NCI-H2081 (cell line): ENCODE results near the gene SLC35C1.

Experiments
- DNase-seq, 2 experiments: peaks; one replicate each; lab custom pipeline; 2025; lab: John Stamatoyannopoulos, UW

Gene SLC35C1

DNA sequence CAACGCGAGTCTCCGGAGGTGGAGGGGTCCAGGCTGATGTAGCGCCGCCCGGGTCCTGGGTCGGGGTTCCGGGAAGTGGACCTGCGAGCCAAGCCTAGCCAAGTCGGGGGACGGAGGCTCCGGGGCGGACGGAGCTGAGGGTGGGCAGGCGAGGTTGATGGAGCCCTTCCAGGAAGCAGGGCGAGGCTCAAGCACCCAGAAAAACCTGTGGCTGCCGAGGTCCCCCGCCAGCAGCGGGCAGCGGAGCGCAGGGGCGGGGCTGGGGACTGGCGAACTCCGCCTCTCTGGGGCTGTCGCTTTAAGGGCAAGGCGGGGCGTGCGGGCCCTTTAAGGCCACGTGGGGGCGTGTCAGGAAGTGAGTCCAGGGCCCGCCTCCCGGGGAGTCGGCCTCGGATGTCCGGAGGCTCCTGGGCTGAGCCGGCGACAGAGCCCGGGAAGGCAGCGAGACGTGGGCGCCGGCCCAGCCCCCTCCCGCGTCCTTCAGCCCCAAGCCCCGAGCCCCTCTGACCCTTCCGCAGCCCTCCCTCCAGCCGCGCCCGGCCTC lies at the start of gene SLC35C1:
Gene SLC35C1 (plus strand): TSS at position 389 of the 544 bp plus-strand sequence. CDS start 653 bp downstream, outside the sequence.
- peak; percentile 94 to 97 for DNase-seq

DNA sequence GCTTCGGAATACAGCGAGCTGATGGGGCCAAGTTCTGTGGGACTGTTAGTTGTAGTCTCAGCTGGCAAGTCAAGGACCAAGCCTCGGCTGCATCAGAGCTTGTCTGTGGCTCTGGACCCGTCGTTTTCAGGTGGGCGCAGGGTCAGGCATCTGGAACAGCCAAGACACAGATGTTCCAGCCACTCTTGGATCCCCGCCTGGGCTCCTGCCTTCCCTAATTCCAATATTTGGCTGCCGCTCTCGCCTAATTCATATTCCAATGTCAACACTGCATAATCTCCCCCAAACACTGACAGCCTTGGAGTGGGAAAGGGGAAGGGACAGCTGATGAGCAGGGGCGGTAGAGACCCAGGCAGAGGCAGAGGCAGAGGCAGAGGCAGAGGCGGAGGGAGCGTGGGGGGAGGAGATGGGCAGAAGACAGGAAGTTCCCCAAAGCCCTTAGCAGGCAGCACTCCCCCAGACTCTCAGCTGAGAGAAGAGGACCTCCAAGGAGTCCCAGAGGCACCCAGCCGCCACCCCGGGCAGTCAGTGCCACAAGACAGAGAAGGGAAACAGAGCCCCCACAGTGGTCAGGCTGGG lies 49.6 kb upstream of the SLC35C1 start:
- DNase-seq: no peak

DNA sequence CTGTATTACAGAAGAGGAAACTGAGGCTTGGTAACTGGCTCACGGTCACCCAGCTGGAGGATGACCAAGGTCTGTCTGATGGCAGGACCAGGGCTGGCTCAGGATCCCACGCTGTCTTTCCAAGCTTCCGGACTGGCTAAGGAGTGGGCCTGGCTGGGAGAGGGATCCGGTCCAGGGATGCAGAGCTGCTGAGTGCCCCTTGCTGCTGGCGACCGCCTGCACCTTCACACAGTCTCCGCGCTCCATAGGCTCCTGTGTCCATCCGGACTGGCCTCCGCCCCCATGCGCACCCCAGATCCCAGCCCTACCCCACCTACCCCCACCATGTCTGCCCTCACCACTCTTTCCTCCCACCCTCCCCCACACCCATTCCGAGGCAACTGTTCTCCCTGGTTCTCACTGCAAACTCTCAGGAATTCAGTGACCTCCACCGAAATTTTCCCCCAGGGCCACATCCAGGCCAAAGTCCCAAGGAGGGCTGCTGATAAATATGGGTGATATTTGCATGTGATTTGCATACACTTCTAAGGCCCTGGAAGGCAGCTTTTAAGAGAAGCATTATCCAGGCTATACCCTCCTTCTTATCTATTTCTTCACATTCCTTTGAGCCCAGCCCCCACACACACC lies 48.5 kb upstream of the SLC35C1 start:
- DNase-seq: no peak

DNA sequence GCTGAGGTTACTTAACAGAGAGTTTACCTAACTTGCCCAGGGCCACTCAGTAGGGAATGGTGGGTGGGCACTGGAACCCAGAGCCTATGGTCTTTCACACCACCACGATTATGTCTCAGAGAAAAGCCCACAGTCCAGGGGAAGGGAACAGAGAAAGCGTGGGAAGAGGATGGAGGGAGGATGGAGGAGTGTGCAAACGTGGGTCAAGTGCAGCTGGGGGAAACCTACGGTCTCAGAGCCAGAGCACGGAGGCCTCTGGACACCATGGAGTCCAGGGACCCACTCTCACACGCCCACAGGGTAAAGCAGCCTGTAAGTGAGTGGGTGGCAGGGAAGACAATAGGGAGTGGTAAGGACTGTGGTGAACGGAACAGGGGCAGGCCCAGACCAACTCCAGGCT lies 47.3 kb upstream of the SLC35C1 start:
- no peak for DNase-seq

DNA sequence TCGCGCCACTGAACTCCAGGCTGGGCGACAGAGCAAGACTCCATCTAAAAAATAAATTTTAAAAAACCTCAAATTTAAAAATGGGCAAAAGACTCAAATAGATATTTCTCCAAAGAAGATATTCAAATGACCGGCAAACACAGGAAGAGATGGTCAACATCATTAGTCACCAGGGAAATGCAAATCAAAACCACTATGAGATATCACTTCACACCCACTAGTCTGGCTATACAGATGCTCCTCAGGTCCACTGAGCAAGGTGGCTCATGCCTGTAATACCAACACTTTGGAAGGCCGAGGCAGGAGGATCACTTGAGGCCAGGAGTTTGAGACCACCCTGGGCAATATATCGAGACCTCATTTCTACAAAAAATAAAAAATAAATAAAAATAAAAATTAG lies 43.3 kb upstream of the SLC35C1 start:
- DNase-seq: no peak

DNA sequence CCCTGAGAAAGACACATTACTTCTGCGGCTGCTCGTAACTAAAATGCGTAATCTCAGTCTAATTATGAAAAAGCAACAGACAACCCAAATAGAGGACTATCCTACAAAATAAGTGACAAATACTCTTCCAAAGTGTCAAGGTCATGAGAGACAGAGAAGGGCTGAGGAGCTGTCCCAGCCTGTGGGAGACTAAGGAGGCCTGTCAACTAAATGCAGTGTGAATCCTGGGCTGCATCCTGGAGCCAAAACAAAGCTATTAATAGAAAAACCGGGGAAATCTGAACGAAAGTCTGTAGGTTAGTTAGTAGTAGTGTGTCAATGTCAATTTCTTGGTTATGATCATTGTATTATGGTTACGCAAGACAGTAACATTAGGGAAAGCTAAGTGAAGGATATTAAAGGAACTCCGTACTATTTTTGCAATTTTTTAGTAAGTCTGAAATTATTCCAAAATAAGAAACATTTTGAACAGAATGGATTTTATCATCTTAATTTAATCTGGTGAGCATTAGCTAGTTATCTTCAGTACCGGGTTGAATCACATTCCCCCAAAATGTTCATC lies 39.8 kb upstream of the SLC35C1 start:
- DNase-seq: no peak

DNA sequence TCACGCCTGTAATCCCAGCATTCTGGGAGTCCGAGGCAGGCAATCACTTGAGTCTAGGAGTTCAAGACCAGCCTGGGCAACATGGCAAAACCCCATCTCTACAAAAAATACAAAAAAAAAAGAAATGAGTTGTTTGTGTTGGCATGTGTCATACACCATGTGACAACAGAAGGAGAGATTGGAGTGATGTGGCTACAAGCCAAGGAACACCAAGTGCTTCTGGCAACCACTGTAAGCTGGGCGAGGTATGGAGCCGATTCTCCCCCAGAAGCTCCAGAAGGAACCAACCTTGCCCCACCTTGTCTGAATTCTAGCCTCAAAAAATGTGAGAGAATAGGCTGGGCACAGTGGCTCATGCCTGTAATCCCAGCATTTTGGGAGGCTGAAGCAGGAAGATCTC lies 39.1 kb upstream of the SLC35C1 start:
- DNase-seq: no peak

DNA sequence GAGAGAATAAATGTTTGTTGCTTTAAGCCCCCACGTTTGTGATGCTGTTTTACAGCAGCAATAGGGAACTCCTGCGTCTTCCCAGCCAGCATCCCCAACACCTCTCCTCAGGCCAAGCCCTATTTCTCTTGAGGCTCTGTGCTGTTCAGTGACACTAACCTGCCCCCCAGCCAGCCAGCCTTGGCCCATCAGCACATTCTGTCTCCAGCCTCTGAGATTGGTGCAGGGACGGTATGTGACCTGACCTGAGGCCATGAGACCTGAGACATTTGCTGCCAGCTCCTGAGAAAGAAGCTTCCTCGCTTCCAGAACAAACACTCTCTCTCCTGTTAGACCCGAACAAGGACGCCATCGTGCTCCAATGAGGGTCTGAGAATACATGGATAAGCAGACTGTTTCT lies 38.5 kb upstream of the SLC35C1 start:
- no peak for DNase-seq

DNA sequence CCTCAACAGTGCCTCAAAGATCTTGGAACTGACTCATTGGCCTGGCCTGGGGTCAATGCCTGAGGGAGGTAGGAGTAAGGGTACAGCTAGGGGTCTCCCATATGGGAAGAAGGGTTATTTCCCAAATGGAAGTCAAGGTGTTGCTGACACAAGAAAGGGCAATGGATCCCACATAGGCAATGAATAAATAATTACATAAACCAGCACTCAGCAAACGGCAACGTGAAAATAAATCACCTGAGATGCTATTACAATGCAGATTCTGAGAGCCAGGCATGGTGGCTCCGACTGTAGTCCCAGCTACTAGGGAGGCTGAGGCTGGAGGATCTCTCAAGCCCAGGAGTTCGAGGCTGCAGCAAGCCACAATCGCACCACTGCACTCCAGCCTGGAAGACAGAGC lies 36.5 kb upstream of the SLC35C1 start:
- no peak for DNase-seq

DNA sequence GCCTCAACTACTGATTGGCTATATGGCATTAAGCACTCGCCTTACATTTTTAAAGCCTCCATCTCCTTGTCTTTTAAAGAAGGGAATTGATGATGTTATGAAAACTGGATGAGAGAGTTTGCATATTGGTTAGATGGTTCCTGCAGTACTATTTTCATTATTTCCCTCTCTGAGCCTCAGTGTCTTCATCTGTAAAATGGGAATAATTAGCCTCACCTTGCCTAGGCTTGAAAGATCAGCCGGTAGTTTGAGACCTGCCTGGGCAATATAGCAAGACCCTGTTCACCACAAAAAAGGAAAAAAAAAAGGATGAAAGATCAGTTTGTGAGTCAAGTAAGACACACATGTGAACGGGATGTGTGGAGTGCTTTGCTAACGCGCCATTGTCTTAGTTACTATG lies 35.0 kb upstream of the SLC35C1 start:
- no peak for DNase-seq

DNA sequence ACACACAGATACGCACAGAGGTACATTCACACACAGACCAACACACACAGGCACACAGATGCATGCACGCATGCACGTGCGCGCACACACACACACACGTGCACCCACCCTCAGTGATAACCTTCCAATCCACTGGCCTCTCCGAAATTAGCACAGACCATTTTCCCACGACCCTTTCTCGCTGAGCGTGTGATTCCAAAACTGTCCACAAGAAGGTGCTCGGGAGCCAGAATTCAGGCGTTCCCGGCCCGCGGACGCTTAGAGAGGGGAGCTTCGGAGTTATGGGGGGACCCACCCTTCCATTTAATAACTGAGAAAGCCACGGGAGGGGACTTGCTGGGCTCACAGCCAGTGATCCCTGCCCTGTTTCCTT lies 33.8 kb upstream of the SLC35C1 start:
- peak; percentile 58 to 59 for DNase-seq

DNA sequence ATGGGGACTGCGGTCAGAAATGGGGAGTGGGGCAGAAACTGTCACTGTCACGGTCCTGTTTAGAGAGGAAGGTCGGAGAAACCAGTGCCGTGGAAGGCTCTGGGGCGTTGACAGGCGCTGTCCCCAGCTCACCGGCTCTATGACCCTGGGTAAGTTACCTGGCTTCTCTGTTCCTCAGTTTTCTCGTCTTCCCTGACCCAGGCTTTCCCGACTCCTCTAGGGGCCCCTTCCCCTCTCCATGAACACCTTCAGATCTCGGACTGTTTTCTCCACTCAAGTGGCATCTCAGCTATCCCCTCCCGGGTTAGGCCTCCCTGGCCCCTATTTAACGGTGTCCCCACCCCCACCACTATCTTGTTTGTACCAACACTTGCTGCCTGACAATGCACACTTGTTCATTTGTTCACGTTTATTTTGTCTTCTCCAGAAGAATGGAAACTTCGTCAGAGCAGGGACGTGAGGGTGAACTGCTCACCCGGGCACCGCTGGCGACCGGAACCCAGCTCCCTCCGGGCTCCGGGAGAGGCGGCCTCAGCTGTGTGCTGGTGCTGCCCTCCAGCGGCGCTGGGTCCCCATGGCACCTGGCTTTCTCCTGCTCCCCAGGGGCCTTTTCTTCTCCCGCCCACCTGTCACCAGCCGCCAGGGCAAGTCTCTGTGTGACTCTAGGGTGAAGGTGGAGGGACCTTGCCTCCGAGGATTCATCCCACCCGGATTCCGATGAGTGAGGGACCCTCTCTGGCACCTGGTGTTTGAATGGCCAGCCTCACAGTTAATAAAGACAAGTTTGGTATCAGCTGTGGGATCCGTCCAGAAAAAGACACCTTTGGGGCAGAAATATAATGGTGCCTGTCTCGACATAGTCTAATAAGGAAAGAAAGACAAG lies 33.1 kb upstream of the SLC35C1 start:
- peak; percentile 85 to 86 for DNase-seq

DNA sequence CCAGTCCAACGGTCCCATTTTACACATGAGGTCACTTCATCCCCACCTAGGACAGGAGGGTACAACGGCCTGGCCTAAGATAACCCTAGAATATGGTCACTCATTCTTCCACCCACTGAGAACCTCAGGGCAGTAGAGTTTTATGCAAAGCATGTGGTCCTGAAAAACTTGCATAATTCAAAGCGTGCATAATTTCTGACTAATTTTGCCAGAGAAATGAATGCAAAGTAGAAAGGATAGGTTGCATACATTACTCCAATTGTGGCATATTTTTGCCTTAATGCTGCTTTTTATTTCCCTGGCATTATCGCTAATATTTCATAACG lies 32.5 kb upstream of the SLC35C1 start:
- no peak for DNase-seq

DNA sequence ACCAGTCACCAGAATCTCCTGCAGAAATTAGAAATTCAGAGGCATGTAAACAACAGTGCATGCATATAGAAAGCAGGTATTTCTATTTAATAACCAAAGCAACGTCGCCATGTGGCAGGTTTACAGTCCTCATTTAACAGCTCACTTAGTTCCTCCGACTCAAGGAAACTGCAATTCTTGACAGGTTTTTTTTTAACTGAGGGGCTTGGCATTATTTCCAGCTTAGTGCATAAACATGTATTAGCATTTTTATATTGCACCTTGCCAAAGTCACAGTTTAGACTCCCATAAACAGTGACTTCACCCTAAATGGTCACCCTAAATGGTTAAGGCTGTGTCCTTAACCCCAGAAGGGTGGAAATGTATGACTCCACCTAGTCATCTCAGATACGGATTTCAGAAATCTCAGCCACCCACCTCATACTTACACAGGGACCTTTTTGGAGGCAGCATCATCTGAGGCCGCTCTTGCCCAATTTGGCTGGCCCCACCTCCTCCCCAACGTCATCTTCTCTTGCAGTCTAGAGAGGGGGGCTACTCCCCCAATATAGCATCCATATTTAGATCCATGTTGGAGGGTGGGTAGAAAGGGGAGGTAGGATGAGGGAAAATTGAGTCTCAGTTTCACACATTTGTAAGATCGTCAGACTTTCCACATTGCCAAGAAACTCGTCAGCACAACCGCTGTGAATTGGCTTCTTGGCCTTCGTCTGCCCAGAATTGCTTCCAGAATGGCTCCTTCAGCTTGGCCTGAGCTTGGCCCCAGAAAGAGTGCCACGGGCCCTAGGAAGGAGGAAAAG lies 31.8 kb upstream of the SLC35C1 start:
- no peak for DNase-seq

DNA sequence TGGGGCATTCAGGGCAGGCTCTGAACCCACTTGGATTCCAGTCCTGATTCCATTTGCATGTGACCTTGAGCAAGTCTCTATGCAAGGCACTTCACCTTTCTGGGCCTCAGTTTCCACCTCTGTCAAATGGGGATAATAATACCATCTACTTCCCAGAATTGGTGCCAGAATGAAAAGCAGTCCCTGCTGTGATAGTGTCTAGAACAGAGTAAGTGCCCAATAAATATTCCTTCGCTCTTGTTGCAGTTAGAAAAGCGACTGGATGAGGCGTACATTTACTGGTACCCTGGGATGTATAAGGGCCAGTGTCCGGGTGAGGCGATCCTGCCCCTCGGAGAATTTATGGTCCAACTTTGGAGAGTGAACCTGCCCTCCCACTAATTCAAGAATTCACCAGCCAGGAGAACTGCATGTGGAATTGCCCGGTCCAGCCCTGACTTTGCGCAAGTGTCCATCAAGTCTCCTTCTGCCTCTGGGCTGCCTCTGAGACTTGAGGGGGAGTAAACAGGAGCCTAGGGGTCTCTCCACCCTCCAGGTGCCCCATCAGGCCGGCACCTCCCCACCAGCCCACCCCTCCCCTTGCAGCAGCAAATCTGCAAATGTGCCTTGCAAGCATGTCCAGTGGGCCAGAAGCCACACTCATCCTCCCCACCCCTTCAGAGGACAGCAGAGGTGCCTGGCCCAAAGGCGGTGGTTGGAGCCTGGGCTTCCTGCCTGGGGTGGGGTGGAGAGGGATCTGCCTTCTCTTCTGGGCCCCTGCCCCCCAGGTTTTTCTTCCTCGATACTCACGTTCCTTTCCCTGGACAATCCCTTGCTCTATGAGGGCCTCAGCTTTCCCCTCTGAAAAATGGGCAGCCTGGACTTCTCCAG lies 30.9 kb upstream of the SLC35C1 start:
- no peak for DNase-seq

DNA sequence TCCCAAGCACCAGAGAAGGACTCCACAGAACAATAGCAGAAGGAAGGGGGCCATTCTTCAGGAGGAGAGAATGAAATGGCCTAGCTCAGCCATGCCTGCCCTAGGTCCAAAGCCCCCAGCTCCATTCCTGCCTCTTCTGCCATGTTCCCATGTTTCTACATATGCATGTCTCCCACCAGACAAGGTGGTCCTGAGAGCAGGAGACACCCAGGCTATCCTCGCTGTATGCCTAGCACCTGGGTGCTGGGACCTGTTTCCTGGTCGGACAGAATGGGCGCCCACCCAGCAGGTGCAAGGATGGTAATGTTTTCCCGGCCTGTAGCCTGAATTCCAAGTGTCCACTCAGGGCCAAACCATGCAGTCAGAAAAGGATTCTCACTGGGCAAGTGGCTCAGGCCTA lies 30.2 kb upstream of the SLC35C1 start:
- no peak for DNase-seq

DNA sequence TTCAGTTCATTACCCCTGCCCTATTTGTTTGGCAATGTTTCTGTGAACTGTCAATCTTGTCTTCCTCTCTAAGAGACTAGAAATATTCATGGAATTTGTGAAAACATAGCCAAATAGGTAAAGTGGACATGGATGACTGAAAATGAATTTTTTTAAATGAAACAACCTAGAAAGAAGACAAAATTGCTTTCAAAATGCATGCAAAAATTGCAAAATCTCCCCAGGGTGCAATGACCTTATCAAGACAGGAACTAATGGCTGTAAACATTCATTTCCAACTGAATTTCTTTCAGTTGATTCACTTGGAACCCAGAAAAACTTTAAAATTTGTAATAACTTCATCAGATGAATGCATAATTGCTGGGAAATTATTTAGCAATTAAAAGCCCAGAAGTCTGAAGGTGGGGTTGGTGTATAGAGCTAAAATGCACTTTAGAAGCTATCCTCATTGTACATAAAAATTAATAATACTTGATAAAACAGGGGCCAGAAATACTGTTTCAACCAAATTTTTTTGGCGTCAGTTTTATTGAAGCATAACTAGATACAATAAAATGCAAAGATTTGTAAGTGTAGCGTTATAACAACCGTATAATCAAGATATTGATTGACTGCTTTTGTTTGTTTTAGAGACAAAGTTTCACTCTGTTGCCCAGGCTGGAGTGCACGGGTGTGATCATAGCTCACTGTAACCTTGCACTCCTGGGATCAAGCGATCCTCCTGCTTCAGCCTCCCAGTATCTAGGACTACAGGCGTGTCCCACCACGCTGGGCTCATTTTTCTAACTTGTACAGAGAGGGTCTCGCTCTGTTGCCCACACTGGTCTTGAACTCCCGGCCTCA lies 27.6 kb upstream of the SLC35C1 start:
- no peak for DNase-seq

DNA sequence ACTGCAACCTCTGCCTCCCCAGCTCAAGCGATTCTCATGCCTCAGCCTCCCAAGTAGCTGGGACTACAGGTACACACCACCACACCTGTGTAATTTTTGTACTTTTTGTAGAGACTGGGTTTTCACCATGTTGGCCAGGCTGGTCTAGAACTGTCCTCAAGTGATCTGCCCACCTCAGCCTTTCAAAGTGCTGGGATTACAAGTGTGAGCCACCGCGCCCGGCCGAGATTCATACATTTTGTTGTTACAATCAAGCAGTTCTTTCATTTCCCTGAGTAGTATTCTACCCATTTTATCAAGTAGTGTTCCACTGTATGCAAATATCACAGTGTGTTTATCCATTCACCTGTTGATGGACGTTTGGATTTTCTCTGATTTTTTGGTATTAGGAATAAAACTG lies 26.6 kb upstream of the SLC35C1 start:
- DNase-seq: no peak

DNA sequence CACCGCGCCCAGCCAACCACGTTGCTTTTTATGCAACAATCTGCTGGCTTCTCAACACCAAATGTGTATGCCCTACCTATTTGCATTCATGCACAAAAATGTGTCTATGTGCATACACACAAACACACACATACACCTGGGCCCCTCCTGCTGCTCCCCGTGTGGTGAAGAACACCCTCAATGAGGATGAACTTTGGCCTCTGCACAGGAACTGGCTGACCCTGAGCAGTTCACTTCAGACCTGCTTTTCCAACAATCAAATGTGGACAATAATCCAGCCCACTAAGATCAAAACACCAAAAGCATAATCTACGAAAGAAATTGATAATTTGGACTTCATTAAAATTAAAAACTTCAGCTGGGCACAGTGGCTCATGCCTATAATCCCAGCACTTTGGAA lies 25.3 kb upstream of the SLC35C1 start:
- DNase-seq: no peak

DNA sequence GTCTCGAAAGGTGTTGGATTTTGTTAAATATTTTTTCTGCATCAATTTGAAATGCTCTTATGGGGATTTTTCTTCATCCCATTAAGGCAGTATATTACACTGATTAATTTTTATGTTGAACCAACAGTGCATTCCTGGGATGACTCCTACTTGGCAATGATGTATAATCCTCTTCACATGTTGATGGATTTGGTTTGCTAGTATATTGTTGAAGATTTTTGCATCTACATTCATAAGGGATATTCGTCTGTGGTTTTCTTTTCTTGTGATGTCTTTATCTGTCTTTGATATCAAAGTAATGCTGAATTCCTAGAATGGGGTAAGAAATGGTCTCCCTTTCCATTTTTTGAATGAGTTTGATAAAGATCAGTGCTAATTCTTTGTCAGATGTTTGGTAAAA lies 18.7 kb upstream of the SLC35C1 start:
- no peak for DNase-seq
